HUES48 (cell line): Measurements from ENCODE around the gene HSD17B11.
A peak's percentile ranks its signal among the peaks of the same experiment; 100 is the strongest.
"Not testable (repeated sequence)": the region's sequence is repeated elsewhere in the genome, so short reads cannot be mapped to it uniquely, and the experiment has no call there.

ENCODE experiments used
- H3K27ac ChIP-seq: one replicate; pipeline ENCODE4 v1.7.0; 2013; ENCODE audit warnings: low read depth, low read length, inconsistent platforms
- H3K27me3 ChIP-seq: 2 replicates; pipeline ENCODE4 v1.6.1; 2013; ENCODE audit warnings: mild to moderate bottlenecking, low read length; ENCODE audit not compliant: control insufficient read depth, insufficient read depth
- H3K36me3 ChIP-seq: 2 replicates; pipeline ENCODE4 v1.6.1; 2013; ENCODE audit warnings: low read length; ENCODE audit not compliant: control insufficient read depth, insufficient read depth
- H3K4me1 ChIP-seq: 2 replicates; pipeline ENCODE4 v1.6.1; 2013; ENCODE audit warnings: mild to moderate bottlenecking, low read length; ENCODE audit not compliant: control insufficient read depth, insufficient read depth
- H3K4me3 ChIP-seq: 2 replicates; pipeline ENCODE4 v1.5.1; 2013; ENCODE audit warnings: mild to moderate bottlenecking, low read depth, low read length
- H3K9ac ChIP-seq: 2 replicates; pipeline ENCODE4 v1.6.1; 2013; ENCODE audit warnings: mild to moderate bottlenecking, low read depth, low read length, moderate library complexity
- H3K9me3 ChIP-seq: 2 replicates; pipeline ENCODE4 v1.6.1; 2013; ENCODE audit warnings: low read length; ENCODE audit not compliant: control insufficient read depth, insufficient read depth

The HSD17B11 gene

GRCh38 chr4:87403732-87404131 lies 12.7 kb upstream of the HSD17B11 start:
- H3K9ac ChIP-seq, H3K4me1 ChIP-seq, H3K36me3 ChIP-seq, H3K4me3 ChIP-seq, H3K27ac ChIP-seq, H3K27me3 ChIP-seq, H3K9me3 ChIP-seq: not testable (repeated sequence)

- Histone ChIP-seq H3K9me3 (peaks cover 5% of the 10 kb centered on the region; the same call in 1 of the 2 replicates), H3K4me3 (no peak overlapping the region), H3K27me3 (no peaks in the 10 kb centered on the region), H3K4me1 (no peaks in the 10 kb centered on the region), H3K27ac (no peak overlapping the region), H3K9ac (no peak overlapping the region), H3K36me3 (no peaks in the 10 kb centered on the region)
These were observed 9.0 kb upstream of the HSD17B11 start for GRCh38 chr4:87399954-87400353.

- Histone ChIP-seq H3K36me3 (no peaks in the 10 kb centered on the region), H3K9ac (no peak overlapping the region), H3K9me3 (peaks cover 5% of the 10 kb centered on the region; the same call in 1 of the 2 replicates), H3K4me1 (no peaks in the 10 kb centered on the region), H3K27me3 (no peaks in the 10 kb centered on the region), H3K27ac (no peak overlapping the region), H3K4me3 (no peak overlapping the region)
These were observed 8.2 kb upstream of the HSD17B11 start for GRCh38 chr4:87399148-87399547.

GRCh38 chr4:87395851-87396250 lies 4.9 kb upstream of the HSD17B11 start:
- not testable (repeated sequence) for H3K9me3 ChIP-seq, H3K27ac ChIP-seq, H3K4me3 ChIP-seq, H3K9ac ChIP-seq, H3K27me3 ChIP-seq, H3K36me3 ChIP-seq, H3K4me1 ChIP-seq

GRCh38 chr4:87395073-87395472 lies 4.1 kb upstream of the HSD17B11 start:
- not testable (repeated sequence) for H3K9me3 ChIP-seq, H3K27me3 ChIP-seq, H3K4me3 ChIP-seq, H3K9ac ChIP-seq, H3K36me3 ChIP-seq, H3K27ac ChIP-seq, H3K4me1 ChIP-seq

- H3K9me3 ChIP-seq, result no peaks in the 10 kb centered on the region
- H3K4me3 ChIP-seq, result no peak overlapping the region
- H3K4me1 ChIP-seq, result no peaks in the 10 kb centered on the region
- no peak overlapping the region for H3K9ac ChIP-seq
- H3K27me3 ChIP-seq, result no peaks in the 10 kb centered on the region
- H3K36me3 ChIP-seq, result no peaks in the 10 kb centered on the region
- H3K27ac ChIP-seq, result no peak overlapping the region
These were observed 1.2 kb upstream of the HSD17B11 start for GRCh38 chr4:87392183-87392582.

GRCh38 chr4:87391576-87392054 lies 627 bp upstream of the HSD17B11 start:
- Histone ChIP-seq H3K4me1 (no peaks in the 10 kb centered on the region), H3K27me3 (no peaks in the 10 kb centered on the region), H3K9me3 (no peaks in the 10 kb centered on the region), H3K9ac (peak overlapping the region; percentile 60), H3K36me3 (no peaks in the 10 kb centered on the region), H3K27ac (peak overlapping the region; percentile 81), H3K4me3 (peak overlapping the region; percentile 66)

- peak overlapping the region; percentile 60 for H3K9ac ChIP-seq
- H3K9me3 ChIP-seq, result no peaks in the 10 kb centered on the region
- H3K4me3 ChIP-seq, result peak overlapping the region; percentile 66
- H3K27me3 ChIP-seq, result no peaks in the 10 kb centered on the region
- peak overlapping the region; percentile 81 for H3K27ac ChIP-seq
- no peaks in the 10 kb centered on the region for H3K4me1 ChIP-seq
- H3K36me3 ChIP-seq, result no peaks in the 10 kb centered on the region
These were observed 467 bp downstream of the HSD17B11 start for GRCh38 chr4:87390551-87390890.

GRCh38 chr4:87390055-87390454 lies 933 bp downstream of the HSD17B11 start:
- H3K27me3 ChIP-seq, H3K36me3 ChIP-seq, H3K9me3 ChIP-seq, H3K27ac ChIP-seq, H3K4me1 ChIP-seq, H3K9ac ChIP-seq: not testable (repeated sequence)
- H3K4me3 ChIP-seq, result peak overlapping the region; percentile 66

GRCh38 chr4:87388901-87389300 lies 2.1 kb downstream of the HSD17B11 start:
- Histone ChIP-seq H3K27ac (no peak overlapping the region), H3K36me3 (no peaks in the 10 kb centered on the region), H3K9me3 (no peaks in the 10 kb centered on the region), H3K27me3 (no peaks in the 10 kb centered on the region), H3K4me3 (no peak overlapping the region), H3K9ac (no peak overlapping the region), H3K4me1 (no peaks in the 10 kb centered on the region)

- Histone ChIP-seq H3K9ac (no peak overlapping the region), H3K36me3 (no peaks in the 10 kb centered on the region), H3K4me3 (no peak overlapping the region), H3K27ac (no peak overlapping the region), H3K4me1 (no peaks in the 10 kb centered on the region), H3K9me3 (no peaks in the 10 kb centered on the region), H3K27me3 (no peaks in the 10 kb centered on the region)
These were observed 3.8 kb downstream of the HSD17B11 start for GRCh38 chr4:87387237-87387636.
